Mammary epithelial cell (primary cell): ENCODE results near the gene LDAH.

Experiments
- EZH2 ChIP-seq: IDR thresholded peaks from 2 replicates; pipeline ENCODE4 v1.6.1; 2012; ENCODE audit warnings: low read length, inconsistent platforms, borderline replicate concordance
- TF ChIP-seq, protein P1 (sequence below), 2 donors: IDR thresholded peaks in 1 of 2; conservative IDR thresholded peaks in 1 of 2; 2 replicates each; pipeline ENCODE4 v1.5.1; 2011 to 2012; ENCODE audit warnings: inconsistent platforms in 2 of 2, low read length in 2 of 2, mild to moderate bottlenecking in 2 of 2, control low read depth in 1 of 2, low read depth in 1 of 2; ENCODE audit not compliant: insufficient read depth in 1 of 2; ENCODE audit errors: extremely low read depth in 1 of 2

DNA sequence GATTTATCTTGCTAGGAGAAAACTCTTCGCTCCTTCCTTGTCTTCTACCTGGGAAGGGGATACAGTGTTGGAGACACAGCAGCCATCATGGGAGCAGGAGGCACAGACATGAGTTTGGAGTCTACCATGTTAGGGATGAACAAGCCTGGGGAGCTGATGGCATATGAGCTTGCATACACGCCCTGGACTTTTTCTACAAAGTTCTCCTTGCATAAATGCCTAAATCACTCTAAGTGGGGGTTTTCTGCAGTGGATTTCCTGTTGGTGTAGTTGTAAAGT, 168.4 kb downstream of the LDAH start:
- TF ChIP-seq, protein P1, sequence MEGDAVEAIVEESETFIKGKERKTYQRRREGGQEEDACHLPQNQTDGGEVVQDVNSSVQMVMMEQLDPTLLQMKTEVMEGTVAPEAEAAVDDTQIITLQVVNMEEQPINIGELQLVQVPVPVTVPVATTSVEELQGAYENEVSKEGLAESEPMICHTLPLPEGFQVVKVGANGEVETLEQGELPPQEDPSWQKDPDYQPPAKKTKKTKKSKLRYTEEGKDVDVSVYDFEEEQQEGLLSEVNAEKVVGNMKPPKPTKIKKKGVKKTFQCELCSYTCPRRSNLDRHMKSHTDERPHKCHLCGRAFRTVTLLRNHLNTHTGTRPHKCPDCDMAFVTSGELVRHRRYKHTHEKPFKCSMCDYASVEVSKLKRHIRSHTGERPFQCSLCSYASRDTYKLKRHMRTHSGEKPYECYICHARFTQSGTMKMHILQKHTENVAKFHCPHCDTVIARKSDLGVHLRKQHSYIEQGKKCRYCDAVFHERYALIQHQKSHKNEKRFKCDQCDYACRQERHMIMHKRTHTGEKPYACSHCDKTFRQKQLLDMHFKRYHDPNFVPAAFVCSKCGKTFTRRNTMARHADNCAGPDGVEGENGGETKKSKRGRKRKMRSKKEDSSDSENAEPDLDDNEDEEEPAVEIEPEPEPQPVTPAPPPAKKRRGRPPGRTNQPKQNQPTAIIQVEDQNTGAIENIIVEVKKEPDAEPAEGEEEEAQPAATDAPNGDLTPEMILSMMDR (conservative IDR thresholded peaks at IDR 0.05 in 1 of 2, IDR thresholded peaks at IDR 0.05 in 1 of 2; ENCODE audit: extremely low read depth in 1 of 2, insufficient read depth in 1 of 2, low read depth in 1 of 2, low read length in 2 of 2): no peak
- no peak for TF ChIP-seq EZH2
